K562 (cell line): ENCODE measurements around the gene MIDN. TPM values are rescaled to one million over a fixed set of nuclear protein-coding genes. Genes with fewer than 3 reads are reported as not detected.
A peak's percentile ranks its signal among the peaks of the same experiment; 100 is the strongest.

ENCODE experiments used
- AFF1 ChIP-seq, 2 experiments: fragments of 450-650 bp; IDR thresholded peaks; 2 replicates each; pipeline ENCODE4 v1.6.1; 2018; ENCODE audit warnings: mild to moderate bottlenecking in 2 of 2, low read depth in 1 of 2; ENCODE audit not compliant: partially characterized antibody in 2 of 2
- ATF1 ChIP-seq, 2 experiments: fragments of 450-650 bp in 1 of 2; IDR thresholded peaks; 2 replicates each; pipeline ENCODE4 v1.6.1; 2016; ENCODE audit warnings: missing compliant biosample characterization in 1 of 2, missing genetic modification characterization in 1 of 2
- E2F6 ChIP-seq, 2 experiments: IDR thresholded peaks; 2 replicates each; pipeline ENCODE4 v1.6.1; 2011; ENCODE audit warnings: borderline replicate concordance in 1 of 2, control low read depth in 1 of 2, low read depth in 1 of 2, low read length in 1 of 2, mild to moderate bottlenecking in 1 of 2, mixed read lengths in 1 of 2, moderate library complexity in 1 of 2; ENCODE audit not compliant: insufficient read depth in 1 of 2, insufficient read length in 1 of 2, poor library complexity in 1 of 2, severe bottlenecking in 1 of 2; ENCODE audit errors: extremely low read depth in 1 of 2
- EP400 ChIP-seq: fragments of 450-650 bp; IDR thresholded peaks from 2 replicates; pipeline ENCODE4 v1.6.1; 2017; ENCODE audit warnings: antibody characterized with exemption, mild to moderate bottlenecking, moderate library complexity
- ID3 ChIP-seq, 2 experiments: fragments of 250-450 bp in 1 of 2; fragments of 450-650 bp in 1 of 2; sonication (Bioruptor Pico) in 1 of 2; IDR thresholded peaks; 2 replicates each; pipeline versions ENCODE4 v1.6.1 to v1.8.0; 2016 to 2021; ENCODE audit warnings: mild to moderate bottlenecking in 2 of 2, moderate library complexity in 2 of 2, missing compliant biosample characterization in 1 of 2, missing genetic modification characterization in 1 of 2
- MCM3 ChIP-seq: fragments of 450-650 bp; IDR thresholded peaks from 2 replicates; pipeline ENCODE4 v1.6.1; 2016
- MEF2A ChIP-seq: IDR thresholded peaks from 2 replicates; pipeline ENCODE4 v1.6.1; 2011; ENCODE audit warnings: low read depth, mild to moderate bottlenecking, low read length, moderate library complexity; ENCODE audit not compliant: control insufficient read depth
- NFIX ChIP-seq: fragments of 250-450 bp; sonication (Bioruptor Pico); IDR thresholded peaks from 2 replicates; pipeline ENCODE4 v1.4.0; 2020; ENCODE audit warnings: low read depth, mild to moderate bottlenecking, moderate library complexity
- NR2C1 ChIP-seq, 2 experiments: fragments of 450-650 bp; IDR thresholded peaks; 2 replicates each; pipeline ENCODE4 v1.6.1; 2017; ENCODE audit warnings: mild to moderate bottlenecking in 2 of 2, antibody characterized with exemption in 1 of 2, inconsistent platforms in 1 of 2, missing compliant biosample characterization in 1 of 2, missing genetic modification characterization in 1 of 2
- RAD51 ChIP-seq: fragments of 450-650 bp; IDR thresholded peaks from 2 replicates; pipeline ENCODE4 v1.7.1; 2016; ENCODE audit warnings: low read depth, mild to moderate bottlenecking, borderline replicate concordance
- RBM34 ChIP-seq: fragments of 200-400 bp; formaldehyde crosslinking; IDR thresholded peaks from 2 replicates; pipeline ENCODE4 v1.6.1; 2018; ENCODE audit warnings: low read length, borderline replicate concordance; ENCODE audit not compliant: insufficient read depth
- SUPT5H ChIP-seq: fragments of 450-650 bp; IDR thresholded peaks from 2 replicates; pipeline ENCODE4 v1.6.1; 2016
- TAF15 ChIP-seq: fragments of 200-400 bp; formaldehyde crosslinking; IDR thresholded peaks from 2 replicates; pipeline ENCODE4 v1.6.1; 2017; ENCODE audit warnings: mild to moderate bottlenecking, low read depth, low read length, moderate library complexity
- TBL1XR1 ChIP-seq, 2 experiments: IDR thresholded peaks; 2 replicates each; pipeline ENCODE4 v1.6.1; 2012; ENCODE audit warnings: improper control_type of control experiment in 2 of 2, low read length in 2 of 2, mild to moderate bottlenecking in 1 of 2
- TEAD2 ChIP-seq: fragments of 450-650 bp; IDR thresholded peaks from 2 replicates; pipeline ENCODE4 v1.6.1; 2016; ENCODE audit warnings: missing genetic modification characterization, control low read depth, missing compliant biosample characterization
- USF1 ChIP-seq: sonication (generic); formaldehyde crosslinking; IDR thresholded peaks from 2 replicates; pipeline ENCODE4 v1.9.0; 2022; ENCODE audit warnings: mild to moderate bottlenecking, missing genetic modification reagents
- ZBTB17 ChIP-seq: fragments of 450-650 bp; formaldehyde crosslinking; IDR thresholded peaks from 2 replicates; pipeline ENCODE4 v1.4.0; 2020; ENCODE audit warnings: mild to moderate bottlenecking
- ZNF239 ChIP-seq: fragments of 250-450 bp; sonication (Bioruptor Pico); IDR thresholded peaks from 2 replicates; pipeline ENCODE4 v1.4.0; 2020; ENCODE audit warnings: mild to moderate bottlenecking
- ZNF408 ChIP-seq: fragments of 250-450 bp; sonication (Bioruptor Pico); IDR thresholded peaks from 2 replicates; pipeline ENCODE4 v1.4.0; 2020; ENCODE audit warnings: low read depth, mild to moderate bottlenecking, moderate library complexity
- ZNF699 ChIP-seq: fragments of 250-450 bp; sonication (Bioruptor Pico); IDR thresholded peaks from 2 replicates; pipeline ENCODE4 v1.8.0; 2021; ENCODE audit warnings: mild to moderate bottlenecking, moderate library complexity; ENCODE audit not compliant: insufficient replicate concordance
- polyA plus RNA-seq, 8 experiments: library from polyadenylated mRNA; depleted of rRNA in 4 of 8; stranded (reverse) in 5 of 8; unstranded in 3 of 8; fragments of >200 nt; fragmentation: Nextera tagmentation in 2 of 8; fragmentation: Illumina TruSeq in 1 of 8; extraction: Ambion mirVana in 2 of 8; extraction: Trizol in 1 of 8; gene quantifications; 2 replicates each; pipeline versions ENCODE4 v1.2.1 to v1.2.3, GENCODE V29; 2011 to 2014; ENCODE audit warnings: inconsistent platforms in 1 of 8, missing spikeins in 1 of 8
- total RNA-seq, 7 experiments: library from RNA; depleted of rRNA in 6 of 7; stranded (reverse); fragments of >200 nt in 6 of 7; fragmentation: Illumina TruSeq in 2 of 7; extraction: Trizol in 2 of 7; gene quantifications; 2 replicates each; pipeline versions ENCODE4 v1.2.1 to v1.2.3, GENCODE V29; 2011 to 2021; ENCODE audit warnings: low replicate concordance in 1 of 7

MIDN gene
- total and polyA plus RNA-seq, 9 of the 15 experiments (the other 6 are each of a cell fraction or from before 2014, with no cell fraction given) = 0.17 to 120 (median 10.1) TPM

GRCh38 chr19:1274081-1274851 is 25.9 kb downstream of the MIDN start (continued):
- no peak for TF ChIP-seq TBL1XR1 (IDR thresholded peaks at IDR 0.05; ENCODE audit: low read length in 2 of 2)
- no peak for TF ChIP-seq EP400
- no peak for TF ChIP-seq NR2C1 (IDR thresholded peaks at IDR 0.05)
- peak; percentile 20; the same call in 1 of the 2 replicates for TF ChIP-seq NR2C1 (tag; IDR thresholded peaks at IDR 0.05)
- no peak for TF ChIP-seq MCM3
- TF ChIP-seq ATF1 (CRISPR knock-in tag; IDR thresholded peaks at IDR 0.05) = no peak
- peak; percentile 40; the same call in 1 of the 2 replicates for TF ChIP-seq ATF1 (tag; IDR thresholded peaks at IDR 0.05)
- no peak for TF ChIP-seq TEAD2 (tag)
- no peak for TF ChIP-seq RBM34
- TF ChIP-seq TAF15 = 0 out of 2 replicates have a peak, but pooled peaks have one; percentile 21
- TF ChIP-seq ZNF408 (CRISPR knock-in tag) = no peak
- TF ChIP-seq NFIX (CRISPR knock-in tag) = no peak
- TF ChIP-seq ZNF239 = no peak
- no peak for TF ChIP-seq RAD51
- no peak for TF ChIP-seq AFF1 (IDR thresholded peaks at IDR 0.05; ENCODE audit: low read depth in 1 of 2, partially characterized antibody in 2 of 2)
- 0 out of 2 replicates have a peak, but pooled peaks have one; percentile 9 for TF ChIP-seq SUPT5H
- peak; percentile 49; the same call in 1 of the 2 replicates for TF ChIP-seq USF1 (CRISPR knock-in tag)
- no peak for TF ChIP-seq ID3 (CRISPR knock-in tag; IDR thresholded peaks at IDR 0.05)
- no peak for TF ChIP-seq ID3 (tag; IDR thresholded peaks at IDR 0.05)
- TF ChIP-seq MEF2A = no peak
- peak; percentile 4 to 60 for TF ChIP-seq E2F6 (IDR thresholded peaks at IDR 0.05; ENCODE audit: borderline replicate concordance in 1 of 2, extremely low read depth in 1 of 2, insufficient read depth in 1 of 2, insufficient read length in 1 of 2, low read depth in 1 of 2, low read length in 1 of 2, poor library complexity in 1 of 2, severe bottlenecking in 1 of 2)
- no peak for TF ChIP-seq ZNF699 (CRISPR knock-in tag)
- TF ChIP-seq ZBTB17 (CRISPR knock-in tag) = no peak
